Measurements from ENCODE around the gene AATK.

Gene AATK

GRCh38 chr17:81097134-81097942 lies 68.7 kb downstream of the AATK start:
- Histone ChIP-seq H3K36me3 (ENCODE audit: insufficient read depth, low read length) (peaks cover 8% of the 10 kb centered on the region), H3K4me2 (ENCODE audit: low read length) (peak overlapping the region; percentile 86), H3K4me3 (ENCODE audit: low read length) (peak overlapping the region; percentile 65), H3K4me1 (ENCODE audit: control insufficient read depth, insufficient read depth, low read length) (peaks cover 46% of the 10 kb centered on the region), H3K9me3 (replicated peaks; ENCODE audit: low read length) (no peaks in the 10 kb centered on the region), H3K27me3 (ENCODE audit: control insufficient read depth, insufficient read depth, low read length) (no peaks in the 10 kb centered on the region), H3K9ac (ENCODE audit: low read depth, low read length) (peak overlapping the region; percentile 77)

- no peaks in the 10 kb centered on the region for H3K27me3 ChIP-seq (ENCODE audit: control insufficient read depth, insufficient read depth, low read length)
- no peaks in the 10 kb centered on the region for H3K9me3 ChIP-seq (replicated peaks; ENCODE audit: low read length)
- H3K4me1 ChIP-seq (ENCODE audit: control insufficient read depth, insufficient read depth, low read length) = peaks cover 46% of the 10 kb centered on the region
- H3K9ac ChIP-seq (ENCODE audit: low read depth, low read length) = peak overlapping the region; percentile 77
- H3K4me2 ChIP-seq (ENCODE audit: low read length) = peak overlapping the region; percentile 86
- H3K4me3 ChIP-seq (ENCODE audit: low read length) = peak overlapping the region; percentile 65
- peaks cover 8% of the 10 kb centered on the region for H3K36me3 ChIP-seq (ENCODE audit: insufficient read depth, low read length)
Observed at GRCh38 chr17:81096741-81097133, 69.3 kb downstream of the AATK start.

GRCh38 chr17:81095383-81095762 lies 70.6 kb downstream of the AATK start:
- Histone ChIP-seq H3K4me2 (ENCODE audit: low read length) (peak overlapping the region; percentile 76), H3K9ac (ENCODE audit: low read depth, low read length) (peak overlapping the region; percentile 71), H3K9me3 (replicated peaks; ENCODE audit: low read length) (no peaks in the 10 kb centered on the region), H3K36me3 (ENCODE audit: insufficient read depth, low read length) (peaks cover 3% of the 10 kb centered on the region), H3K4me1 (ENCODE audit: control insufficient read depth, insufficient read depth, low read length) (peaks cover 50% of the 10 kb centered on the region), H3K4me3 (ENCODE audit: low read length) (peak overlapping the region; percentile 54), H3K27me3 (ENCODE audit: control insufficient read depth, insufficient read depth, low read length) (no peaks in the 10 kb centered on the region)

- peak overlapping the region; percentile 71 for H3K9ac ChIP-seq (ENCODE audit: low read depth, low read length)
- peak overlapping the region; percentile 76 for H3K4me2 ChIP-seq (ENCODE audit: low read length)
- H3K36me3 ChIP-seq (ENCODE audit: insufficient read depth, low read length) = no peaks in the 10 kb centered on the region
- peak overlapping the region; percentile 54 for H3K4me3 ChIP-seq (ENCODE audit: low read length)
- H3K9me3 ChIP-seq (replicated peaks; ENCODE audit: low read length) = no peaks in the 10 kb centered on the region
- H3K27me3 ChIP-seq (ENCODE audit: control insufficient read depth, insufficient read depth, low read length) = no peaks in the 10 kb centered on the region
- peaks cover 52% of the 10 kb centered on the region for H3K4me1 ChIP-seq (ENCODE audit: control insufficient read depth, insufficient read depth, low read length)
Observed at GRCh38 chr17:81094509-81095382, 71.3 kb downstream of the AATK start.

- Histone ChIP-seq H3K4me2 (ENCODE audit: low read length) (peak overlapping the region; percentile 39), H3K4me1 (ENCODE audit: control insufficient read depth, insufficient read depth, low read length) (peaks cover 52% of the 10 kb centered on the region)
Observed at GRCh38 chr17:81093619-81094508, 72.2 kb downstream of the AATK start.

GRCh38 chr17:81092518-81093095 lies 73.4 kb downstream of the AATK start:
- Histone ChIP-seq H3K36me3 (ENCODE audit: insufficient read depth, low read length) (peaks cover 4% of the 10 kb centered on the region), H3K9me3 (replicated peaks; ENCODE audit: low read length) (no peaks in the 10 kb centered on the region), H3K4me3 (ENCODE audit: low read length) (no peak overlapping the region), H3K9ac (ENCODE audit: low read depth, low read length) (no peak overlapping the region), H3K27me3 (ENCODE audit: control insufficient read depth, insufficient read depth, low read length) (no peaks in the 10 kb centered on the region), H3K4me1 (ENCODE audit: control insufficient read depth, insufficient read depth, low read length) (peaks cover 42% of the 10 kb centered on the region), H3K4me2 (ENCODE audit: low read length) (no peak overlapping the region)

More at GRCh38 chr17:81093619-81094508, 72.2 kb downstream of the AATK start:
- peaks cover 4% of the 10 kb centered on the region for H3K36me3 ChIP-seq (ENCODE audit: insufficient read depth, low read length)
- H3K27me3 ChIP-seq (ENCODE audit: control insufficient read depth, insufficient read depth, low read length) = no peaks in the 10 kb centered on the region
- H3K9ac ChIP-seq (ENCODE audit: low read depth, low read length) = peak overlapping the region; percentile 40
- H3K4me3 ChIP-seq (ENCODE audit: low read length) = no peak overlapping the region
- no peaks in the 10 kb centered on the region for H3K9me3 ChIP-seq (replicated peaks; ENCODE audit: low read length)

- H3K36me3 ChIP-seq (ENCODE audit: insufficient read depth, low read length) = peaks cover 4% of the 10 kb centered on the region
- no peak overlapping the region for H3K9ac ChIP-seq (ENCODE audit: low read depth, low read length)
- no peak overlapping the region for H3K4me2 ChIP-seq (ENCODE audit: low read length)
- H3K9me3 ChIP-seq (replicated peaks; ENCODE audit: low read length) = no peaks in the 10 kb centered on the region
- no peaks in the 10 kb centered on the region for H3K27me3 ChIP-seq (ENCODE audit: control insufficient read depth, insufficient read depth, low read length)
- H3K4me3 ChIP-seq (ENCODE audit: low read length) = no peak overlapping the region
- peaks cover 36% of the 10 kb centered on the region for H3K4me1 ChIP-seq (ENCODE audit: control insufficient read depth, insufficient read depth, low read length)
Observed at GRCh38 chr17:81091774-81092517, 74.1 kb downstream of the AATK start.

- H3K4me3 ChIP-seq (ENCODE audit: low read length) = no peak overlapping the region
- H3K4me1 ChIP-seq (ENCODE audit: control insufficient read depth, insufficient read depth, low read length) = peaks cover 28% of the 10 kb centered on the region
- H3K27me3 ChIP-seq (ENCODE audit: control insufficient read depth, insufficient read depth, low read length) = no peaks in the 10 kb centered on the region
- no peaks in the 10 kb centered on the region for H3K9me3 ChIP-seq (replicated peaks; ENCODE audit: low read length)
- peaks cover 7% of the 10 kb centered on the region for H3K36me3 ChIP-seq (ENCODE audit: insufficient read depth, low read length)
- H3K9ac ChIP-seq (ENCODE audit: low read depth, low read length) = no peak overlapping the region
- no peak overlapping the region for H3K4me2 ChIP-seq (ENCODE audit: low read length)
Observed at GRCh38 chr17:81091154-81091553, 74.9 kb downstream of the AATK start.

GRCh38 chr17:81090361-81091136 lies 75.5 kb downstream of the AATK start:
- Histone ChIP-seq H3K4me1 (ENCODE audit: control insufficient read depth, insufficient read depth, low read length) (peaks cover 22% of the 10 kb centered on the region), H3K36me3 (ENCODE audit: insufficient read depth, low read length) (peaks cover 11% of the 10 kb centered on the region), H3K9ac (ENCODE audit: low read depth, low read length) (peak overlapping the region; percentile 18), H3K9me3 (replicated peaks; ENCODE audit: low read length) (no peaks in the 10 kb centered on the region), H3K4me2 (ENCODE audit: low read length) (no peak overlapping the region), H3K4me3 (ENCODE audit: low read length) (no peak overlapping the region), H3K27me3 (ENCODE audit: control insufficient read depth, insufficient read depth, low read length) (no peaks in the 10 kb centered on the region)
